ENCODE data around the gene ALOX12.
"Not testable (repeated sequence)": the region's sequence is repeated elsewhere in the genome, so short reads cannot be mapped to it uniquely, and the experiment has no call there.

Gene ALOX12, protein sequence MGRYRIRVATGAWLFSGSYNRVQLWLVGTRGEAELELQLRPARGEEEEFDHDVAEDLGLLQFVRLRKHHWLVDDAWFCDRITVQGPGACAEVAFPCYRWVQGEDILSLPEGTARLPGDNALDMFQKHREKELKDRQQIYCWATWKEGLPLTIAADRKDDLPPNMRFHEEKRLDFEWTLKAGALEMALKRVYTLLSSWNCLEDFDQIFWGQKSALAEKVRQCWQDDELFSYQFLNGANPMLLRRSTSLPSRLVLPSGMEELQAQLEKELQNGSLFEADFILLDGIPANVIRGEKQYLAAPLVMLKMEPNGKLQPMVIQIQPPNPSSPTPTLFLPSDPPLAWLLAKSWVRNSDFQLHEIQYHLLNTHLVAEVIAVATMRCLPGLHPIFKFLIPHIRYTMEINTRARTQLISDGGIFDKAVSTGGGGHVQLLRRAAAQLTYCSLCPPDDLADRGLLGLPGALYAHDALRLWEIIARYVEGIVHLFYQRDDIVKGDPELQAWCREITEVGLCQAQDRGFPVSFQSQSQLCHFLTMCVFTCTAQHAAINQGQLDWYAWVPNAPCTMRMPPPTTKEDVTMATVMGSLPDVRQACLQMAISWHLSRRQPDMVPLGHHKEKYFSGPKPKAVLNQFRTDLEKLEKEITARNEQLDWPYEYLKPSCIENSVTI

GRCh38 chr17:6995500-6996255, at the start of gene ALOX12:
TSS of gene ALOX12 (plus strand) at chr17:6996049. CDS start at chr17:6996118, 69 bp downstream.
- no peak for DNase-seq

- no peak for DNase-seq
Observed at GRCh38 chr17:6947745-6948144, 48.1 kb upstream of the ALOX12 start.

GRCh38 chr17:6948562-6948961, 47.3 kb upstream of the ALOX12 start:
- DNase-seq: peak in 1 of 2 experiments; percentile 16

GRCh38 chr17:6948976-6949375, 46.9 kb upstream of the ALOX12 start:
- no peak for DNase-seq

DNA sequence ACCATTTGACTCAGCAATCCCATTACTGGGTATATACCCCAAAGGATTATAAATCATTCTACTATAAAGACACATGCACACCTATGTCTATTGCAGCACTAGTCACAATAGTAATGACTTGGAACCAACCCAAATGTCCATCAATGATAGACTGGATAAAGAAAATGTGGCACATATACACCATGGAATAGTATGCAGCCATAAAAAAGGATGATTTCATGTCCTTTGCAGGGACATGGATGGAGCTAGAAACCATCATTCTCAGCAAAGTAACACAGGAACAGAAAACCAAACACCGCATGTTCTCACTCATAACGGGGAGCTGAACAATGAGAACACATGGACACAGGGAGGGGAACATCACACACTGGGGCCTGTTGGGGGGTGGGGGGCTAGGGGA, 44.9 kb upstream of the ALOX12 start:
- DNase-seq: not testable (repeated sequence)

GRCh38 chr17:6953689-6954088, 42.2 kb upstream of the ALOX12 start:
- no peak for DNase-seq

DNA sequence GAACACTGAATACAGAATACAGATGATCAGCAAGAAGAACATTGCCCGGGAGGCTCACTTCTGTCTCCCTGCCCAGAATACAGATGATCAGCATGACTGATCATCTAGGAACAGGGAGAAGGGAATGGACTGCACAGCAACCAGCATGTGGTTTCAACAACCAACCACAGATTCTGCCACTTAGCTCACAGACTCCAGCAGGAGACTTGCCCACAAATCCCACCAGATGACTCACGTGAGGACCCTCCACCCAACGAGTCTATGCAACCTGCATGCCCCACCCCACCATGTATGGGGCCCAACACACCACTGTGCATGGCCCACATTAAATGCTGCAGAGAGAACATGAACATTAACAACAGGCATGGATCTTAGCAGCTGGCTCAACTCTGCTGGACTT, 36.1 kb upstream of the ALOX12 start:
- DNase-seq: no peak

- no peak for DNase-seq
Observed at GRCh38 chr17:6969323-6969726, 26.5 kb upstream of the ALOX12 start.

- no peak for DNase-seq
Observed at GRCh38 chr17:6970992-6971391, 24.9 kb upstream of the ALOX12 start.

DNA sequence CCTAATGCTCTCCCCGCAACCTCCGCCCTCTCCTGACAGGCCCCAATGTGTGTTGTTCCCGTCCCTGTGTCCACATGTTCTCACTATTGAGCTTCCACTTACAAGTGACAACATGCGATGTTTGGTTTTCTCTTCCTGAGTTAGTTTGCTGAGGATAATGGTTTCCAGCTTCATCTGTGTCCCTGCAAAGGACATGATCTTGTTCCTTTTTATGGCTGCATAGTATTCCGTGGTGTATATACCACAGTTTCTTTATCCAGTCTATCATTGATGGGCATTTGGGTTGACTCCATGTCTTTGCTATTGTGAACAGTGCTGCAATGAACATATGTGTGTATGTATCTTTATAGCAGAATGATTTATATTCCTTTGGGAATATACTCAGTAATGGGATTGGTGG, 16.4 kb upstream of the ALOX12 start:
- not testable (repeated sequence) for DNase-seq

DNA sequence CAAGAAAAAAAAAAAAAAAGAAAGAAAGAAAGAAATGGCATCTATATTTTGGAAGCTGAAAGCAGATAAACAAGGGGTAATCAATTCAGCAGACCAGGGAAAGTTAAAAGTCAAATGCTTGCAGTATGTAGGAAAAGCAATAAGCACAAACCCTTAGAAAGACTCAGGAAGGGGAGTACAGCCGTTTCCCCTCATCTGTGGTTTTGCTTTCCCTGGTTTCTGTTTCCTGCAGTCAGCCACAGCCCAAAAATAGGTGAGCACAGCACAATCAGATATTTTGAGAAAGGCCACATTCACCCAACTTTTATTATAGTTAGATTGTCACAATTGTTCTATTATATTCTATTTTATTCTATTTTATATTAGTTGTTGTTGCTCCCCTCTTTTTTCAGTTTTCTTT, 14.4 kb upstream of the ALOX12 start:
- DNase-seq: no peak

GRCh38 chr17:6985266-6985665, 10.6 kb upstream of the ALOX12 start:
- DNase-seq: no peak

- no peak for DNase-seq
Observed at GRCh38 chr17:6986676-6987075, 9.2 kb upstream of the ALOX12 start.

DNA sequence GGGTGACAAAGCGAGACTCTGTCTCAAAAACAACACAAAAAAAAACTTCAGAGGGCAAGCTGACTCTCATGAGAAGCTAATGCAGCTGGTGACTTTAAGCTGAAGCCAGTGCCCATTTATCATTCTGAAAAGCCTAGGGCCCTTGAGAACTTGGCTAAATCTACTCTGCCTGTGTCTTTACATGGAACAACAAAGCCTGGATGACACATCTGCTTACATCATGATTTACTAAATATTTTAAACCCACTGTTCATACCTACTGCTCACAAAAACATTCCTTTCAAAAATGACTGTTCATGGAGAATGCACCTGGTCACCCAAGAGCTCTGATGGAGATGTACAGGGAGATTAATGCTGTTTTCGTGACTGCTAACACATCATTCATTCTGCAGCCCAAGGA, 6.1 kb upstream of the ALOX12 start:
- no peak for DNase-seq

DNA sequence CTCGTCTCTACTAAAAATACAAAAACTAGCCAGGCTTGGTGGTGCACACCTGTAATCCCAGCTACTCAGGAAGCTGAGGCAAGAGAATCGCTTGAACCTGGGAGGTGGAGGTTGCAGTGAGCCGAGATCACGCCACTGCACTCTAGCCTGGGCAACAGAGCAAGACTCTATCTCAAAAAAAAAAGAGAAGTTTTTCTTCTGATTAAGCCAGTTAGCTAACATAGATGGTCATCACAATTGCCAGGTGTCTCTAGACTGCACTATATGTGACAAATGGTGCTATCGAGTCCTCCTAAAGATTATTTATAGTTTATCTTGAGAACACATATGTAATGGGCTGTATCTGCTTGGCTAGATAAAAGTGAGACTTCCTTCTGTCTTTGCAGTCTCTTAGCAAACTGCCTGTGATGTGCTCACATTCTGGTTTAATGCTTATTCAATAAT, 2.2 kb upstream of the ALOX12 start:
- DNase-seq: not testable (repeated sequence)

- DNase-seq: no peak
Observed at GRCh38 chr17:6994118-6994598, 1.7 kb upstream of the ALOX12 start.

- no peak for DNase-seq
Observed at GRCh38 chr17:6994666-6995256, 1.1 kb upstream of the ALOX12 start.

DNA sequence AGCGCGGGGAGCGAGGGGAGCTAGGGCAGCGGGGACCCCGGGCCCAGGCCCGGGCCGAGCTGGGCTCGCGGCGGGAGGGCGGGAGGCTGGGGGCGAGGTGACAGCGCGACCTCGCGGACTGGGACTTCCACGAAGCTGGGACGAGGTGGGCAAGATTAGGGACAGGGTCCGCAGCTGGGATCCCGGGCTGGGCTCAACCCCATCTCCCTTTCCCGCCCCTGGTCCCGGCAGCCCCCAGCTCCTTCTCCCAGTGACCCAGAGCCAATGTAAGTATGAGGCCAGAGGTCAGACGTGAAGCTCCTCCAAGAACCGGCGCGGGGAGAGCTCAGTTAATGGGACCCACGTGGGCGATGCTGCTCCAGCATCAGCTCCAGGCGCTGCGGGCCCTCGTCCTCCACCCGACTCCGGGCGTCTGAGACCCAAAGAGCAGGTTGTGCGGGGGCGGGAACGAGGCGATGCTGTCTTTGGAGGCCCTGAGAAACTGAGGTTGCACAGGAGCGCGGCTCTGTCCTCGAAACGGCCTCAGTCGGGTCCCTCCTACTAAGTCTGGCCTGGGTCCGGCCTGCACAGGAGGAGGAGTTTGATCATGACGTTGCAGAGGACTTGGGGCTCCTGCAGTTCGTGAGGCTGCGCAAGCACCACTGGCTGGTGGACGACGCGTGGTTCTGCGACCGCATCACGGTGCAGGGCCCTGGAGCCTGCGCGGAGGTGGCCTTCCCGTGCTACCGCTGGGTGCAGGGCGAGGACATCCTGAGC, 585 bp downstream of the ALOX12 start:
- DNase-seq: no peak

- no peak for DNase-seq
Observed at GRCh38 chr17:6997171-6997570, 1.3 kb downstream of the ALOX12 start.

DNA sequence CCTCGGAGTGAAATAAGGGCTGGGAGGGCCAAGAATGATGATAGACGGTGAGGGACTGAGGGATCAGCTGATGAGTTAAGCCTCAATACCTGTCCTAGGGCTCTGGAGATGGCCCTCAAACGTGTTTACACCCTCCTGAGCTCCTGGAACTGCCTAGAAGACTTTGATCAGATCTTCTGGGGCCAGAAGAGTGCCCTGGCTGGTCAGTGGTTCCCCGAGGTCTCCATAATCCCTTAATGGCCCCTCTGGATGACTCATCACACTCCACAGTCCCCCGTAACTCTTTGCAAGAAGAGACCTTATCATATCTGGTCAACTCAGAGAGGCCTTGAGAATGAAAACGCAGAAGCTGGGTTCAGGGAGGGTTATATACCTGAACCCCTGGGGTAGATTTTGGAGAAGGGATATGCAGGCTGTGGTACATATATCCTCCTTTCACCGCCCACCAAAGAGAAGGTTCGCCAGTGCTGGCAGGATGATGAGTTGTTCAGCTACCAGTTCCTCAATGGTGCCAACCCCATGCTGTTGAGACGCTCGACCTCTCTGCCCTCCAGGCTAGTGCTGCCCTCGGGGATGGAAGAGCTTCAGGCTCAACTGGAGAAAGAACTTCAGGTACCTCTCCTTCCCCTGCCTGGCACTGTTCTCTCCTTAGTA, 3.1 kb downstream of the ALOX12 start:
- no peak for DNase-seq

DNA sequence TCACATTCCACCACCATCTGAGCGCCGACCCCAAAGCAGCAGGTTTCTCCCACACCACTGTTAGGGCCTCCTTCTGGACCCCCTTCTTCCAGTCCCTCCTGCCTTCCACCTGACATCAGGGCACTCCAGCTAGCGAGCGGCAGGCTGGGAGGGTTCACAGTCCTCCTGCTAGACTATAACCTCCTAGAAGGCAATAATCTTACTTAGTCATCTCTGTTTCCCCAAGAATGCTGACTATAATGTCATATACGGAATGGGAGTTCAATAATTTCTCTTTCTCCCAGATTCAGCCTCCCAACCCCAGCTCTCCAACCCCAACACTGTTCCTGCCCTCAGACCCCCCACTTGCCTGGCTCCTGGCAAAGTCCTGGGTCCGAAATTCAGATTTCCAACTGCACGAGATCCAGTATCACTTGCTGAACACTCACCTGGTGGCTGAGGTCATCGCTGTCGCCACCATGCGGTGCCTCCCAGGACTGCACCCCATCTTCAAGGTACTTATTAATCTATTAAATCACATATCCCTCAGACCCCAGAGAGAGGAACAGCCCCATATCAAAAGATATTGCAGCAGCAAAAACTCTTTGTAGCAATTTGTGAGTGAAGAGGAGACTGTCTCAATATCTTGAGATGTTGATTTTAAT, 5.6 kb downstream of the ALOX12 start:
- DNase-seq: peak; percentile 63 to 72
